Activated T-helper 2 cell treated with anti-CD3 and anti-CD28 coated beads, Interferon-gamma antibody, Interleukin-2, Interleukin-4, amounts not matched to agents 10 μg/mL and 5 μg/mL and 100 μg/mL, durations not matched to agents 14 hours and 24 hours and 36 hours (primary cell): Measurements from ENCODE around the gene POU2F1. TPM values are rescaled to one million over a fixed set of nuclear protein-coding genes. Genes with fewer than 3 reads are reported as not detected.

Experiments
- DNase-seq: peaks from one replicate; pipeline ENCODE4 v3.0.0; 2021; ENCODE audit warnings: low spot score
- H3K27ac Mint-ChIP-seq: one replicate; pipeline ENCODE4 v1.8.0; 2021; ENCODE audit warnings: mixed read lengths
- H3K27me3 Mint-ChIP-seq: one replicate; pipeline ENCODE4 v1.8.0; 2021; ENCODE audit warnings: low read depth, mixed read lengths
- H3K36me3 Mint-ChIP-seq: one replicate; pipeline ENCODE4 v1.8.0; 2021; ENCODE audit warnings: low read depth, mixed read lengths
- H3K4me1 Mint-ChIP-seq: one replicate; pipeline ENCODE4 v1.8.0; 2021; ENCODE audit warnings: low read depth, mixed read lengths
- H3K4me3 Mint-ChIP-seq: one replicate; pipeline ENCODE4 v1.8.0; 2021; ENCODE audit warnings: low read depth, mild to moderate bottlenecking, moderate library complexity, mixed read lengths
- H3K9me3 Mint-ChIP-seq: one replicate; pipeline ENCODE4 v1.8.0; 2021; ENCODE audit warnings: mixed read lengths
- intact Hi-C: fragments of 100-400 bp; cut with micrococcal nuclease; formaldehyde crosslinking; loops from one replicate; pipeline ENCODE4 v1.15.1; 2023
- total RNA-seq: library from RNA; stranded (reverse); gene quantifications from 2 replicates; pipeline ENCODE4 v1.2.3, GENCODE V29; 2022

POU2F1 gene
- total RNA-seq, 1 donor from 2014 or later, result 21.9 TPM

- Mint-ChIP-seq H3K27me3 (no peaks in the 10 kb centered on the region), H3K36me3 (peaks cover 61% of the 10 kb centered on the region), H3K27ac (no peak overlapping the region), H3K9me3 (no peaks in the 10 kb centered on the region), H3K4me3 (no peak overlapping the region), H3K4me1 (peaks cover 14% of the 10 kb centered on the region)
- intact Hi-C loops, result no loop called here
- no peak for DNase-seq
Measured at GRCh38 chr1:167431909-167432650, 211.4 kb downstream of the POU2F1 start.

GRCh38 chr1:167432780-167433179 lies 212.1 kb downstream of the POU2F1 start:
- Mint-ChIP-seq H3K4me3 (no peak overlapping the region), H3K36me3 (peaks cover 67% of the 10 kb centered on the region), H3K9me3 (no peaks in the 10 kb centered on the region), H3K27me3 (no peaks in the 10 kb centered on the region), H3K4me1 (peaks cover 17% of the 10 kb centered on the region), H3K27ac (no peak overlapping the region)
- DNase-seq, result no peak
- intact Hi-C loops, result no loop called here

- intact Hi-C loops, result no loop called here
- H3K27ac Mint-ChIP-seq, result no peak overlapping the region
- no peaks in the 10 kb centered on the region for H3K27me3 Mint-ChIP-seq
- H3K4me1 Mint-ChIP-seq, result peaks cover 27% of the 10 kb centered on the region
- peaks cover 75% of the 10 kb centered on the region for H3K36me3 Mint-ChIP-seq
- H3K9me3 Mint-ChIP-seq, result no peaks in the 10 kb centered on the region
- DNase-seq, result no peak
- H3K4me3 Mint-ChIP-seq, result no peak overlapping the region
Measured at GRCh38 chr1:167433884-167434283, 213.2 kb downstream of the POU2F1 start.

- peaks cover 30% of the 10 kb centered on the region for H3K4me1 Mint-ChIP-seq
- H3K27ac Mint-ChIP-seq, result no peak overlapping the region
- peaks cover 77% of the 10 kb centered on the region for H3K36me3 Mint-ChIP-seq
- no peaks in the 10 kb centered on the region for H3K27me3 Mint-ChIP-seq
- no peaks in the 10 kb centered on the region for H3K9me3 Mint-ChIP-seq
- H3K4me3 Mint-ChIP-seq, result no peak overlapping the region
- intact Hi-C loops, result no loop called here
- DNase-seq, result no peak
Measured at GRCh38 chr1:167434306-167434705, 213.6 kb downstream of the POU2F1 start.

- H3K27me3 Mint-ChIP-seq, result no peaks in the 10 kb centered on the region
- peaks cover 37% of the 10 kb centered on the region for H3K4me1 Mint-ChIP-seq
- no peaks in the 10 kb centered on the region for H3K9me3 Mint-ChIP-seq
- peak overlapping the region; percentile 24 for H3K27ac Mint-ChIP-seq
- no peak overlapping the region for H3K4me3 Mint-ChIP-seq
- intact Hi-C loops, result no loop called here
- peaks cover 81% of the 10 kb centered on the region for H3K36me3 Mint-ChIP-seq
- DNase-seq, result no peak
Measured at GRCh38 chr1:167435484-167435883, 214.8 kb downstream of the POU2F1 start.

GRCh38 chr1:167438171-167439138 lies 217.8 kb downstream of the POU2F1 start:
- Mint-ChIP-seq H3K4me1 (peaks cover 51% of the 10 kb centered on the region), H3K27ac (no peak overlapping the region), H3K4me3 (no peak overlapping the region), H3K27me3 (no peaks in the 10 kb centered on the region), H3K36me3 (peaks cover 80% of the 10 kb centered on the region), H3K9me3 (no peaks in the 10 kb centered on the region)
- DNase-seq, result no peak
- intact Hi-C loops, result no loop called here

- intact Hi-C loops, result no loop called here
- Mint-ChIP-seq H3K36me3 (peaks cover 81% of the 10 kb centered on the region), H3K9me3 (no peaks in the 10 kb centered on the region), H3K27ac (no peak overlapping the region), H3K27me3 (no peaks in the 10 kb centered on the region), H3K4me1 (peaks cover 55% of the 10 kb centered on the region), H3K4me3 (no peak overlapping the region)
- DNase-seq, result no peak
Measured at GRCh38 chr1:167439301-167439988, 218.8 kb downstream of the POU2F1 start.

GRCh38 chr1:167440345-167440744 lies 219.7 kb downstream of the POU2F1 start:
- Mint-ChIP-seq H3K4me3 (no peak overlapping the region), H3K36me3 (peaks cover 83% of the 10 kb centered on the region), H3K9me3 (no peaks in the 10 kb centered on the region), H3K27me3 (no peaks in the 10 kb centered on the region), H3K4me1 (peaks cover 56% of the 10 kb centered on the region), H3K27ac (no peak overlapping the region)
- intact Hi-C loops, result loop anchor here (5.0 kb wide), 2 partner anchors 38 to 373 kb away; no protein-coding TSS in a partner anchor
- DNase-seq, result no peak

- Mint-ChIP-seq H3K27ac (no peak overlapping the region), H3K27me3 (no peaks in the 10 kb centered on the region), H3K9me3 (no peaks in the 10 kb centered on the region), H3K4me1 (peaks cover 58% of the 10 kb centered on the region), H3K36me3 (peaks cover 80% of the 10 kb centered on the region), H3K4me3 (no peak overlapping the region)
- intact Hi-C loops, result loop anchor here (5.0 kb wide), 2 partner anchors 38 to 373 kb away; no protein-coding TSS in a partner anchor
- DNase-seq, result no peak
Measured at GRCh38 chr1:167440776-167441175, 220.1 kb downstream of the POU2F1 start.

- H3K27me3 Mint-ChIP-seq, result no peaks in the 10 kb centered on the region
- peaks cover 60% of the 10 kb centered on the region for H3K4me1 Mint-ChIP-seq
- H3K36me3 Mint-ChIP-seq, result peaks cover 80% of the 10 kb centered on the region
- H3K9me3 Mint-ChIP-seq, result no peaks in the 10 kb centered on the region
- no peak for DNase-seq
- no peak overlapping the region for H3K4me3 Mint-ChIP-seq
- intact Hi-C loops, result loop anchor here (5.0 kb wide), 2 partner anchors 39 to 374 kb away; no protein-coding TSS in a partner anchor
- peak overlapping the region; percentile 30 for H3K27ac Mint-ChIP-seq
Measured at GRCh38 chr1:167441222-167441621, 220.5 kb downstream of the POU2F1 start.

GRCh38 chr1:167442142-167442848 lies 221.6 kb downstream of the POU2F1 start:
- peaks cover 78% of the 10 kb centered on the region for H3K36me3 Mint-ChIP-seq
- DNase-seq, result peak; percentile 79
- H3K27me3 Mint-ChIP-seq, result no peaks in the 10 kb centered on the region
- H3K27ac Mint-ChIP-seq, result peak overlapping the region; percentile 30
- H3K4me3 Mint-ChIP-seq, result no peak overlapping the region
- no peaks in the 10 kb centered on the region for H3K9me3 Mint-ChIP-seq
- H3K4me1 Mint-ChIP-seq, result peaks cover 65% of the 10 kb centered on the region
- intact Hi-C loops, result loop anchor here (1.0 to 5.0 kb wide), 3 partner anchors 40 to 375 kb away; no protein-coding TSS in a partner anchor
